Liver (tissue), 3 donors: ENCODE results near the gene ANXA10.
"Not testable (repeated sequence)": the region's sequence is repeated elsewhere in the genome, so short reads cannot be mapped to it uniquely, and the experiment has no call there.

ENCODE experiments used
- CTCF ChIP-seq: fragments of 150-350 bp; IDR thresholded peaks from 2 replicates; pipeline ENCODE4 v1.5.1; 2017; ENCODE audit warnings: improper control_type of control experiment, low read depth, low read length; ENCODE audit not compliant: missing input control
- EGR1 ChIP-seq, 2 donors: IDR thresholded peaks; 2 replicates each; pipeline ENCODE4 v1.6.1; 2016 to 2018; ENCODE audit warnings: antibody characterized with exemption in 2 of 2, low read depth in 2 of 2
- FOXA1 ChIP-seq: IDR thresholded peaks from 2 replicates; pipeline ENCODE4 v1.6.1; 2016; ENCODE audit warnings: antibody characterized with exemption
- GABPA ChIP-seq, 2 donors: IDR thresholded peaks in 1 of 2; conservative IDR thresholded peaks in 1 of 2; 2 replicates each; pipeline ENCODE4 v1.6.1; 2016; ENCODE audit warnings: antibody characterized with exemption in 2 of 2, mild to moderate bottlenecking in 1 of 2, moderate library complexity in 1 of 2
- JUND ChIP-seq, 2 donors: IDR thresholded peaks; 2 replicates each; pipeline ENCODE4 v1.6.1; 2016; ENCODE audit warnings: antibody characterized with exemption in 2 of 2
- MAX ChIP-seq: IDR thresholded peaks from 2 replicates; pipeline ENCODE4 v1.6.1; 2016; ENCODE audit warnings: antibody characterized with exemption
- SP1 ChIP-seq: IDR thresholded peaks from 2 replicates; pipeline ENCODE4 v1.6.1; 2018; ENCODE audit warnings: antibody characterized with exemption, mild to moderate bottlenecking
- TAF1 ChIP-seq: conservative IDR thresholded peaks from 2 replicates; pipeline ENCODE4 v1.6.1; 2016; ENCODE audit warnings: antibody characterized with exemption, mild to moderate bottlenecking
- donor health status: healthy.
- donor health status: healthy.

GRCh38 chr4:168135860-168136259 is 43.5 kb downstream of the ANXA10 start:
- TF ChIP-seq CTCF; FOXA1; MAX; JUND (IDR thresholded peaks at IDR 0.05); TAF1; SP1; GABPA (IDR thresholded peaks at IDR 0.05 in 1 of 2, conservative IDR thresholded peaks at IDR 0.05 in 1 of 2); EGR1 (IDR thresholded peaks at IDR 0.05; ENCODE audit: low read depth in 2 of 2): not testable (repeated sequence)
